ENCODE results near the gene ISG15. TPM values are rescaled to one million over a fixed set of nuclear protein-coding genes. Genes with fewer than 3 reads are reported as not detected.
A peak's percentile ranks its signal among the peaks of the same experiment; 100 is the strongest.

Gene ISG15
- total and polyA plus RNA-seq, 4 donors = 12.7 to 234 (median 131) TPM

DNA sequence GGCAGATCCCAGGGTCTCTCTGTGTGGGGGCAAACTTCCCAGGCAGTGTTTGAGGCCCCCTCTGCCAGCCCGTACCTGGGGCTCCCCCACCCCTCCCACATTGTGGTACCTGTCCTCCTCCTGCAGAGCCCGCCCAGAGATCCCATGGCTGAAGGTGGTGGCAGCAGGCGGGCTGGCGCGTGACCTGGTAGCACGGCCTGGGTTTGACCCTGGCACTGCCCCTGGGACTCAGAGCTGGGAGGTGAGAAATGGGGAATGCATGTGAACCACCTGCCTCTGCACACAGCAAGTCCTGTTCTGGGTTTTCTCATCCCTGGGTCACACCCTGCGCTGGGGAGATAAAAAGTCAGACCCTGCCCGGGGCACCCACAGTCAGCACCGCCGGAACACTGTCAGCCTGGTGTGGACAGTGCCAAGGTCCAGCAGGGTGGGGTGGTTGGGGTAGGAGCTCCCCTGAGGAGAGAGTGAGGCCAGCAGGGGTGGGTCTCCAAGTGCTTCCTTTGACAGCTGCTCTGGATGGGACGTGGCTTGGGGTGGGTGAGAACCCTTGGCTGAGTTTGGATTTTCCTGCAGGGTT lies 18.4 kb downstream of the ISG15 start:
- no peak overlapping the region for H3K9ac ChIP-seq (ENCODE audit: insufficient read depth in 1 of 2, low read length in 2 of 2)
- H3K4me3 ChIP-seq = no peak overlapping the region
- TF ChIP-seq, protein P1, sequence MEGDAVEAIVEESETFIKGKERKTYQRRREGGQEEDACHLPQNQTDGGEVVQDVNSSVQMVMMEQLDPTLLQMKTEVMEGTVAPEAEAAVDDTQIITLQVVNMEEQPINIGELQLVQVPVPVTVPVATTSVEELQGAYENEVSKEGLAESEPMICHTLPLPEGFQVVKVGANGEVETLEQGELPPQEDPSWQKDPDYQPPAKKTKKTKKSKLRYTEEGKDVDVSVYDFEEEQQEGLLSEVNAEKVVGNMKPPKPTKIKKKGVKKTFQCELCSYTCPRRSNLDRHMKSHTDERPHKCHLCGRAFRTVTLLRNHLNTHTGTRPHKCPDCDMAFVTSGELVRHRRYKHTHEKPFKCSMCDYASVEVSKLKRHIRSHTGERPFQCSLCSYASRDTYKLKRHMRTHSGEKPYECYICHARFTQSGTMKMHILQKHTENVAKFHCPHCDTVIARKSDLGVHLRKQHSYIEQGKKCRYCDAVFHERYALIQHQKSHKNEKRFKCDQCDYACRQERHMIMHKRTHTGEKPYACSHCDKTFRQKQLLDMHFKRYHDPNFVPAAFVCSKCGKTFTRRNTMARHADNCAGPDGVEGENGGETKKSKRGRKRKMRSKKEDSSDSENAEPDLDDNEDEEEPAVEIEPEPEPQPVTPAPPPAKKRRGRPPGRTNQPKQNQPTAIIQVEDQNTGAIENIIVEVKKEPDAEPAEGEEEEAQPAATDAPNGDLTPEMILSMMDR (IDR thresholded peaks at IDR 0.05; ENCODE audit: control extremely low read depth, extremely low read depth) = no peak
- no peak for DNase-seq
- no peaks in the 10 kb centered on the region for H3K9me3 ChIP-seq (ENCODE audit: control insufficient read depth in 4 of 4, insufficient read depth in 3 of 4, low read length in 3 of 4)
- no peak for ATAC-seq (ENCODE audit: insufficient read depth, low FRiP score)
- WGBS, 2 donors = 88 to 95% methylated on average over 11 of the region's 11 CpGs
- no peaks in the 10 kb centered on the region for H3K27me3 ChIP-seq (ENCODE audit: control insufficient read depth in 3 of 3, insufficient read depth in 3 of 3, low read length in 2 of 3)
- H3K4me1 ChIP-seq (ENCODE audit: control insufficient read depth in 5 of 5, insufficient read depth in 5 of 5, low read length in 5 of 5) = peaks cover 0 to 27% (median 5%) of the 10 kb centered on the region in 5 donors
- H3K36me3 ChIP-seq (ENCODE audit: control insufficient read depth in 4 of 4, insufficient read depth in 4 of 4, low read length in 4 of 4) = peaks cover 0 to 5% (median 0%) of the 10 kb centered on the region in 4 donors
- H3K27ac ChIP-seq (ENCODE audit: low read depth in 1 of 2, low read length in 1 of 2) = no peak overlapping the region

DNA sequence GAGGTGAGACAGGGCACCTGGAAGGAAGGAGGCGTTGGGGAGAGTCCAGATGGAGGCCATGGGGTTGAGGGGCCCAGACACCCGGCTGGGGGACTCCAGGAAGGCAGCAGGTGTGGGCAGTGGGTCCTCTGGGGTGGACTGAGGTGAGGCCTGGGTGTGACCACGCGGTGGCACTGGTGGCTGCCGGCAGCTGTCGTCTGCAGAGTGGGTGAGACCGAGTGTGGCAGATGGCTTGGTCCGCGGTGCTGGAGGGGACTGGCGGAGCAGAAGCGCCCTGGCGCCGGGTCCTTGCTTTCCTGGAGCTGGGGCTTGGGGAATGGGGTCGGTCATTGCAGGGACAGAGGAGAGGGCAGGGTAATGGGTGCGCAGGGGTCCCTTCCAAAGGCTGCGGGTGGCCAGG lies 19.1 kb downstream of the ISG15 start:
- ATAC-seq (ENCODE audit: insufficient read depth, low FRiP score) (no peak), DNase-seq (peak; percentile 12 to 50 (median 28))
- no peak overlapping the region for H3K9ac ChIP-seq (ENCODE audit: insufficient read depth in 1 of 2, low read length in 2 of 2)
- H3K4me3 ChIP-seq = no peak overlapping the region
- 29 to 35% methylated on average over 15 to 16 of the region's 16 CpGs for WGBS, 2 donors
- H3K9me3 ChIP-seq (ENCODE audit: control insufficient read depth in 4 of 4, insufficient read depth in 3 of 4, low read length in 3 of 4) = peaks cover 0 to 2% (median 0%) of the 10 kb centered on the region in 4 donors
- peaks cover 0 to 25% (median 5%) of the 10 kb centered on the region in 5 donors for H3K4me1 ChIP-seq (ENCODE audit: control insufficient read depth in 5 of 5, insufficient read depth in 5 of 5, low read length in 5 of 5)
- H3K27me3 ChIP-seq (ENCODE audit: control insufficient read depth in 3 of 3, insufficient read depth in 3 of 3, low read length in 2 of 3) = no peaks in the 10 kb centered on the region
- TF ChIP-seq, protein P1 (IDR thresholded peaks at IDR 0.05; ENCODE audit: control extremely low read depth, extremely low read depth) = no peak
- peaks cover 0 to 4% (median 0%) of the 10 kb centered on the region in 4 donors for H3K36me3 ChIP-seq (ENCODE audit: control insufficient read depth in 4 of 4, insufficient read depth in 4 of 4, low read length in 4 of 4)
- no peak overlapping the region for H3K27ac ChIP-seq (ENCODE audit: low read depth in 1 of 2, low read length in 1 of 2)

DNA sequence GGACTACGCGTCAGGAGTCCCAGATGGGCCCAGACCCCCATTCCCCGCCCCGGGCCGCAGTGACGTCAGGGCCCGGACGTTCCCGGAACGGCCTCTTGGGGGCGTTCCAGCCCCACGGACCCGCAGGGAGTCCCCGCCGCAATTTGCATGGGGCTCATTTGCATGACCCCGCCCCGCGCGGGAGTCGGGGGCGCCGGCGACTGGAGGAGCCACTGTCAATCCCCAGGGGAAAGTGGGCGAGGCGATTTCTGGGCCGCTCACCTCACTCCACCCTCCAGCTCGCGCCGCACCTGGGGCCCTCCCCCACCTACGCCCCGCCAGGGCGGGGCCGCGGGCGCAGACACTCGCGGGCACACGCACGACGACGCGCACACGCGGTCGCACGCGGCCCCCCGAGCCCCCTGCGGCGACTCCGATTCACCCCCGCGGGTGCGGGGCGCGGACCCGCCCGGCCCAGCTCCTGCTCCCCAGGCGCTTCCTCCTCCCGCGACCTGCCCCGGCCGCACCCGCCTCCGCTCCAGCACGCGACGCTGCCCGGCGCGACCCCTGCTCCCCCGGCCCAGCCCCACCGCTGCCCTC lies 19.8 kb downstream of the ISG15 start:
- peaks cover 0 to 2% (median 0%) of the 10 kb centered on the region in 4 donors for H3K9me3 ChIP-seq (ENCODE audit: control insufficient read depth in 4 of 4, insufficient read depth in 3 of 4, low read length in 3 of 4)
- peak; percentile 84 to 92 (median 90) for DNase-seq
- TF ChIP-seq, protein P1 (IDR thresholded peaks at IDR 0.05; ENCODE audit: control extremely low read depth, extremely low read depth) = peak; percentile 54
- WGBS, 2 donors = 0 to 2% methylated on average over 29 to 73 of the region's 73 CpGs
- peak; percentile 93 for ATAC-seq (ENCODE audit: insufficient read depth, low FRiP score)
- H3K4me1 ChIP-seq (ENCODE audit: control insufficient read depth in 5 of 5, insufficient read depth in 5 of 5, low read length in 5 of 5) = peaks cover 0 to 25% (median 5%) of the 10 kb centered on the region in 5 donors
- no peak overlapping the region for H3K27ac ChIP-seq (ENCODE audit: low read depth in 1 of 2, low read length in 1 of 2)
- peaks cover 0 to 4% (median 0%) of the 10 kb centered on the region in 4 donors for H3K36me3 ChIP-seq (ENCODE audit: control insufficient read depth in 4 of 4, insufficient read depth in 4 of 4, low read length in 4 of 4)
- H3K27me3 ChIP-seq (ENCODE audit: control insufficient read depth in 3 of 3, insufficient read depth in 3 of 3, low read length in 2 of 3) = peaks cover 0 to 3% (median 0%) of the 10 kb centered on the region in 3 donors
- peak overlapping the region; percentile 17 for H3K4me3 ChIP-seq
- no peak overlapping the region for H3K9ac ChIP-seq (ENCODE audit: insufficient read depth in 1 of 2, low read length in 2 of 2)
